A172 (cell line): ENCODE measurements around the gene CD3D. TPM values are rescaled to one million over a fixed set of nuclear protein-coding genes. Genes with fewer than 3 reads are reported as not detected.

ENCODE experiments used
- DNase-seq: peaks from one replicate; pipeline ENCODE4 v3.0.0-alpha.2; 2015; ENCODE audit warnings: low spot score
- total RNA-seq: library from RNA; depleted of rRNA; stranded (reverse); fragments of >200 nt; shearing (Covaris generic); gene quantifications from 2 replicates; pipeline ENCODE4 v1.2.3, GENCODE V29; 2014; rRNA removed

The CD3D gene
- not detected in 2 replicates for total RNA-seq

DNA sequence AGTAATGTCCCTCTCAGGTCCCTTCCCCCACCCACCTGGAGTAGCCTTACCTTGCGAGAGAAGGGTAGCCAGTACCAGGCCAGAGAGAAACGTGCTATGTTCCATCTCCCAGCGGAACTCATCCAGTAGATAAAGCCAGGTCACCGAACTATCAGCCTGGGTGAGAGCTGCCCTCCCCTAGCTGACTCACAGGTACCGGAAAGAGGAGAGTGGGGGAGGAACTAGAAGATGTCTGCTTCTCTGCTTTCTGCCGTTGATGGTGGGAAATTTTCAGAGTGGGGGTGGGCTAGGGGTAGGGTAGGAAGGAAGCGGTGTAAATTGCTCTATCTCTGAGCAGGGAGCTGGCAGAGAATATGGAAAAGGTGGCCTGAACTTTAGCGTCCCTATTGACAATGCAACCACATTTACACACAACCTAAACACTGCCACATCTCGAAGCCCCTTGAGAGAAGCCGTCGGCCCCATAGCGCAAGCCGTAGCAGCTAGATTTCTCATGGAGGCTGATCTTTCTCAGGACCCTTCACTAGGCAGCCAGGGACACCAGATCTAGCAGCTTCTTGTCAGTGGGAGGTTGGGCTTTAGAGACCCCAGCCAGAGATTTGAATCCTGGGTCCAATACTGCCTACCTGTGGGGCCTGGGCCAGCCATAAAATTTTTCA lies at the start of gene CD3D:
Gene CD3D (minus strand): TSS at position 203 of the 659 bp plus-strand sequence. CDS start 98 bp downstream, at position 105.
- no peak for DNase-seq

- DNase-seq, result no peak
Measured at GRCh38 chr11:118383657-118384056, 41.2 kb upstream of the CD3D start.

- no peak for DNase-seq
Measured at GRCh38 chr11:118382954-118383353, 40.4 kb upstream of the CD3D start.

- DNase-seq, result no peak
Measured at GRCh38 chr11:118380571-118380970, 38.1 kb upstream of the CD3D start.

GRCh38 chr11:118379497-118379896 lies 37.0 kb upstream of the CD3D start:
- no peak for DNase-seq

DNA sequence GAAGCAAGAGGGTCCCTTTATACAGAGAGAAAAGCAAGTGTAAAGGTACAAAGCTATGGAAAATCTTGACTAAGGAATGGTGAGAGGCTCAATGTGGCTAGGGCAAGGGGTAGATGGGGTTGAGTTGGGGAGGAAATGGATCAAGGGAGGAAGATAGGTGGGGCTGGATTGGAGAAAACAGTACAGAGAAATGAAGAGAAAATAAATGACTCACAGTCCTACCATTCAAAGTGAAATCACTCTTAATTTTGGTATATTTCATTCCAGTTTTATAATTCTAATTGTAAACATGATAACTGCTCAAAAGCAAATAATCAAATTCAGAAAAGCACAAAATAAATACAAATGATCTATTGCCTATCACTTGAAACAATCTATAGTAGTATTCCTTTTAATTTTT lies 33.5 kb upstream of the CD3D start:
- DNase-seq, result no peak

DNA sequence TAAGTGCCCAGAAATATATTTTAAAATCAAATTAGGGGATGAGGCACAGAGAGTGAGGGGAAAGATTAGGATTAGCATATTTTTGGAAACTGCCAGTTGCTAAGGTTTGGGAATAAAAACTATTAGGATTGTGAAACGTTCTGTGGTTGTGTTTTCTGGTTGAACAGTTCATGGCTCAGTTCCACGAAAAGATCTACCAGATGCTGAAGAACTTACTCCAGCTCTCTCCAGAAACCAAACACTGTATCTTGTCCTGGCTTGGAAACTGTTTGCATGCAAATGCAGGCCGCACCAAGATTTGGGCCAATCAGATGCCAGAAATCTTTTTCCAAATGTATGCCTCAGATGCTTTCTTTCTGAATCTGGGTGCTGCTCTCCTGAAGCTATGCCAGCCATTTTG lies 32.2 kb upstream of the CD3D start:
- no peak for DNase-seq

DNA sequence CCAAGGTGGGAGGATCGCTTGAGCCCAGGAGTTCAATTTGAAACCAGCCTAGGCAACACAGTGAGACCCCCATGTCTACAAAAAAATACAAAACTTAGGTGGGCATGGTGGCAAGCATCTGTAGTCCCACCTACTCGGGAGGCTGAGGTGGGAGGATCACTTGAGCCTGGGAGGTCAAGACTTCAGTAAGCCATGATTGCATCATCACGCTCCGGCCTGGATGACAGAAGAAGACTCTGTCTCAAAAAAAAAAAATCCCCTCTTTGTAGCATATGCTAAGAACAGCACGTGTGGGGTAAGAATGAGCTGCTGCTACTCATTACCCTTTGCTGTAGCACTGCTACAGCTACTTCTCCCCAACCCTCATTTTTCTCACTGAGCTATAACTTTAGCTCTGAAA lies 31.4 kb upstream of the CD3D start:
- DNase-seq, result no peak

DNA sequence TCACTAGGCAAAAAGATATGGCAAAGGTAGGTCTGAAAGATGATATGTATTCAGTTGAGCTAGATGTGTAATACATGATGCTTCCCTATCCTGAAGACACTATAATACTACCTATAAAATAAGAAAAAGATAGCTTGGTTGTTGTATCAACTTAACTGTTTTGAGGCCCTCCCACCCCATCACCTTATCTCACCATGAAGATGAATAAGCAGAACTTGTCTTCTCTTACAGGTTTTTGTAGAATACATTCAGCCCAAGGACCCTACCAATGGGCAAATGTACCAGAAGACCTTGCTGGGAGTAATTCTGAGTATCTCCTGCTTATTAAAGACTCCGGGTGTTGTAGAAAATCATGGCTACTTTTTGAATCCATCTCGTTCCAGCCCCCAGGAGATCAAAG lies 30.8 kb upstream of the CD3D start:
- no peak for DNase-seq

- DNase-seq, result no peak
Measured at GRCh38 chr11:118370774-118371173, 28.3 kb upstream of the CD3D start.

- DNase-seq, result no peak
Measured at GRCh38 chr11:118366287-118366686, 23.8 kb upstream of the CD3D start.

GRCh38 chr11:118364956-118365615 lies 22.6 kb upstream of the CD3D start:
- no peak for DNase-seq

- peak; percentile 72 for DNase-seq
Measured at GRCh38 chr11:118359295-118359958, 16.9 kb upstream of the CD3D start, which contains the start of gene UBE4A. Gene UBE4A, plus strand, starts transcription at chr11:118359600. Its CDS starts 5,481 bp downstream, at chr11:118365081.

DNA sequence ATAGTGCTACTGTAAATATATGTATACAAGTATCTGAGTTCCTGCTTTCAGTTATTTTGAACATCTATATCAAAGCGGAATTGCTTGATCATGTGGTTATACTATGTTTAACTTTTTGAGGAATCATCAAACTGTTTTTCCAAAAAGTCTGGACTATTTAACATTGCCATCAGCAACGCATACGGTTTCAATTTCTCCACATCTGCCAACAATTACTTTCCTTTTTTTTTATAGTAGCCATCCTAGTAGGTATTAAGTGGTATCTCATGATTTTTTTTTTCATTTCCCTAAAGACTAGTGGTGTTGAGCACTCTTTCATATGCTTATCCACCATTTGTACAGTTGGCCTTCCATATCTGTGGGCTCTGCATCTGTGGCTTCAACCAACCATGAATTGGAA lies 15.6 kb upstream of the CD3D start:
- DNase-seq, result no peak

DNA sequence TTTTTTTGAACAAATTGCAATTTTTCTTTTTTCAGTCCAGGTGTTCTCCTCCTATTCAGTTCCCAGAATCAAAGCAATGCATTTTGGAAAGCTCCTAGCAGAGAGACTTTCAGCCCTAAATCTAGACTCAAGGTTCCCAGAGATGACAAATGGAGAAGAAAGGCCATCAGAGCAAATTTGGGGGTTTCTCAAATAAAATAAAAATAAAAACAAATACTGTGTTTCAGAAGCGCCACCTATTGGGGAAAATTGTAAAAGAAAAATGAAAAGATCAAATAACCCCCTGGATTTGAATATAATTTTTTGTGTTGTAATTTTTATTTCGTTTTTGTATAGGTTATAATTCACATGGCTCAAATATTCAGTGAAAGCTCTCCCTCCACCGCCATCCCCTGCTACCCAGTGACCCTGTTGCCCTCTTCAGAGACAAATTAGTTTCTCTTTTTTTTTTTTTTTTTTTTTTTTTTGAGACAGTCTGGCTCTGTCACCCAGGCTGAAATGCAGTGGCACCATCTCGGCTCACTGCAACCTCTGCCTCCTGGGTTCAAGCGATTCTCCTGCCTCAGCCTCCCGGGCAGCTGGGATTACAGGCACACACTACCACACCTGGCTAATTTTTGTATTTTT lies 10.7 kb upstream of the CD3D start:
- no peak for DNase-seq

GRCh38 chr11:118349475-118349874 lies 7.0 kb upstream of the CD3D start:
- DNase-seq, result no peak

DNA sequence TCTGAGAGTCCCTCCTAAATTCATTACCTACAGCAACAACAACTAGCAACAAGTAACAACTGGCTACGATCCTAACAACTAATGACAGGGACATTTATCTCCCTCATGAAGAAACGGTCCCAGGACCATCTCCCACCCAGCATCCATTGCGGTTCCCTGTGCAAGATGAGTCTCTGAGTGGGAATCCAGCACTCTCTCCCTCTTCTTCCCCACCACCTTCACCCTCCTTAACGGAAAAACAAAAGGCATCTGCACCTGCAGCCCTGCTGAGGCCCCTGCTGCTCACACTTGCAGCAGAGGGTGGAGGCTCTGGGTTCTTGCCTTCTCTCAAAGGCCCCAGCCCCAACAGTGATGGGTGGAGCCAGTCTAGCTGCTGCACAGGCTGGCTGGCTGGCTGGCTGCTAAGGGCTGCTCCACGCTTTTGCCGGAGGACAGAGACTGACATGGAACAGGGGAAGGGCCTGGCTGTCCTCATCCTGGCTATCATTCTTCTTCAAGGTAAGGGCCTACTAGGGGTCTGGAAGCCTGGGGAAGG lies 1.5 kb upstream of the CD3D start, which contains the start of gene CD3G:
Gene CD3G (plus strand): TSS at position 364 of the 535 bp plus-strand sequence. CDS start 80 bp downstream, at position 444.
- no peak for DNase-seq

- DNase-seq, result no peak
Measured at GRCh38 chr11:118343248-118343647, 743 bp upstream of the CD3D start.

- no peak for DNase-seq
Measured at GRCh38 chr11:118341815-118342489, 553 bp downstream of the CD3D start.

DNA sequence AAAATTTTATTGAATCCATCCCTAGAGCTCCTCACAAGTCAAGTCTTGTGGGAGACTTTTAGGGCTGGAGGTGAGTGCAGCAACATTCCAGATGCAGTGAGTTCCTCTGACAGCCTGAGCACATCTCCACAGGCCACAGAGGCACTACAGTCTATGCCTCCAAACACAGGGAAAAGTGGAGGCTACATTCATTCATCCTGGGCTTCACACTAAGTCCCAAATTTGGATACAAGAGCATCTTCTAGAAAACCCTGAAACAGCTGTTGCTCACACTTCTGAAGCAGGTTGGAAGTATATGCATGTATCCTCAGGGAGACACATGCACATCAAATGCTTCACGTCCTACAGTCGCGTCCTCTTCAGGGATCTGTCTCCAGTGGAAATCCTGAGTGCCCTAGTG lies 1.2 kb downstream of the CD3D start:
- DNase-seq, result no peak

GRCh38 chr11:118340449-118340848 lies 2.1 kb downstream of the CD3D start:
- DNase-seq, result no peak
